ENCODE measurements around the gene ZNF691. TPM values are rescaled to one million over a fixed set of nuclear protein-coding genes. Genes with fewer than 3 reads are reported as not detected.

Gene ZNF691
- total RNA-seq, 2 donors from 2014 or later, result 4.4 to 19.8 TPM

- DNase-seq (ENCODE audit: low spot score), result no peak
- H3K27ac ChIP-seq, result peak overlapping the region in 1 of 2 donors; percentile 18
- H3K4me3 ChIP-seq, result no peak overlapping the region
- no peak for ATAC-seq (ENCODE audit: insufficient number of reproducible peaks, low FRiP score, low read depth)
- H3K27me3 ChIP-seq (replicated peaks; ENCODE audit: insufficient read depth), result no peaks in the 10 kb centered on the region
- no peaks in the 10 kb centered on the region for H3K36me3 ChIP-seq
- no peaks in the 10 kb centered on the region for H3K4me1 ChIP-seq (ENCODE audit: control insufficient read depth in 1 of 2, low read depth in 2 of 2)
- H3K9me3 ChIP-seq, result no peaks in the 10 kb centered on the region
- TF ChIP-seq, protein P1, sequence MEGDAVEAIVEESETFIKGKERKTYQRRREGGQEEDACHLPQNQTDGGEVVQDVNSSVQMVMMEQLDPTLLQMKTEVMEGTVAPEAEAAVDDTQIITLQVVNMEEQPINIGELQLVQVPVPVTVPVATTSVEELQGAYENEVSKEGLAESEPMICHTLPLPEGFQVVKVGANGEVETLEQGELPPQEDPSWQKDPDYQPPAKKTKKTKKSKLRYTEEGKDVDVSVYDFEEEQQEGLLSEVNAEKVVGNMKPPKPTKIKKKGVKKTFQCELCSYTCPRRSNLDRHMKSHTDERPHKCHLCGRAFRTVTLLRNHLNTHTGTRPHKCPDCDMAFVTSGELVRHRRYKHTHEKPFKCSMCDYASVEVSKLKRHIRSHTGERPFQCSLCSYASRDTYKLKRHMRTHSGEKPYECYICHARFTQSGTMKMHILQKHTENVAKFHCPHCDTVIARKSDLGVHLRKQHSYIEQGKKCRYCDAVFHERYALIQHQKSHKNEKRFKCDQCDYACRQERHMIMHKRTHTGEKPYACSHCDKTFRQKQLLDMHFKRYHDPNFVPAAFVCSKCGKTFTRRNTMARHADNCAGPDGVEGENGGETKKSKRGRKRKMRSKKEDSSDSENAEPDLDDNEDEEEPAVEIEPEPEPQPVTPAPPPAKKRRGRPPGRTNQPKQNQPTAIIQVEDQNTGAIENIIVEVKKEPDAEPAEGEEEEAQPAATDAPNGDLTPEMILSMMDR (IDR thresholded peaks at IDR 0.05), result no peak
Measured at GRCh38 chr1:42838482-42839190, 7.8 kb upstream of the ZNF691 start.

- no peak for ATAC-seq (ENCODE audit: insufficient number of reproducible peaks, low FRiP score, low read depth)
Measured at GRCh38 chr1:42841010-42841409, 5.4 kb upstream of the ZNF691 start.

DNA sequence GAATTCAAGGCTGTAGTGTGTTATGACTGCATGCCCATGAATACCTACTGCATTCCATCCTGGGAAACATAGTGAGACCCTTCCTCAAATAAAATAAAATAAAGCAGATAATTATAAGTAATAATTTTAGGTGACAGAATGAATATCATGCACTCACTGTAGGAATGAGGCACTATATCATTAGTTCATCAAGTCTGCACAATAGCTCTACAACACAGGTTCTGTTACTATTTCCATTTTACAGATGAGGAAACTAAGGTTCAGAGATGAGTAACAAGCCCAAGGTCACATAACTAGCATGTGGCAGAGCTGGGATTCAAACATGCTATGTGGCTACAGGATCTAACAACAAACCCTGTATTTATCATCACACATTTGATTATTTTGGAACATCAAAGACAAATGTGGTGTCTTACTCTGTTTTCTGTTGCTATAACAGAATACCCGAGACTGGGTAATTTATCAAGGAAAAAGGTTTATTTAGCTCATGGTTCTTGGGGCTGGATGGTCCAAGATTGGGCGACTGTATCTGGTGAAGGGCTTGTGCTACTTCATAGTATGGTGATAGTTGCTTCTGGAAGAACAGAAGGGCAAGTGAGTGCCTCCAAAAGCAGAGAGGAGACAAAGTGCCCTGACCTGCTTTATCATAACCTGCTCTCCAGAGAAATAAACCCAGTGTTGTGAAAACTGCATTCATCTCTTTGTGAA lies 4.8 kb upstream of the ZNF691 start:
- ATAC-seq (ENCODE audit: insufficient number of reproducible peaks, low FRiP score, low read depth) (no peak), DNase-seq (ENCODE audit: low spot score) (no peak)
- Histone ChIP-seq H3K27me3 (replicated peaks; ENCODE audit: insufficient read depth) (no peaks in the 10 kb centered on the region), H3K4me1 (ENCODE audit: control insufficient read depth in 1 of 2, low read depth in 2 of 2) (peaks cover 0 to 3% of the 10 kb centered on the region in 2 donors), H3K4me3 (no peak overlapping the region), H3K36me3 (no peaks in the 10 kb centered on the region), H3K9me3 (no peaks in the 10 kb centered on the region), H3K27ac (no peak overlapping the region)
- TF ChIP-seq, protein P1 (IDR thresholded peaks at IDR 0.05), result no peak

More at GRCh38 chr1:42841010-42841409, 5.4 kb upstream of the ZNF691 start:
- TF ChIP-seq, protein P1 (IDR thresholded peaks at IDR 0.05), result no peak
- Histone ChIP-seq H3K27ac (no peak overlapping the region), H3K4me3 (no peak overlapping the region), H3K4me1 (ENCODE audit: control insufficient read depth in 1 of 2, low read depth in 2 of 2) (peaks cover 0 to 3% of the 10 kb centered on the region in 2 donors), H3K27me3 (replicated peaks; ENCODE audit: insufficient read depth) (no peaks in the 10 kb centered on the region), H3K9me3 (no peaks in the 10 kb centered on the region), H3K36me3 (no peaks in the 10 kb centered on the region)
- no peak for DNase-seq (ENCODE audit: low spot score)

GRCh38 chr1:42844592-42845140 lies 1.7 kb upstream of the ZNF691 start:
- DNase-seq (ENCODE audit: low spot score), result no peak
- H3K27ac ChIP-seq, result no peak overlapping the region
- H3K4me1 ChIP-seq (ENCODE audit: control insufficient read depth in 1 of 2, low read depth in 2 of 2), result peaks cover 7 to 11% of the 10 kb centered on the region in 2 donors
- TF ChIP-seq, protein P1 (IDR thresholded peaks at IDR 0.05), result no peak
- H3K9me3 ChIP-seq, result no peaks in the 10 kb centered on the region
- no peaks in the 10 kb centered on the region for H3K27me3 ChIP-seq (replicated peaks; ENCODE audit: insufficient read depth)
- ATAC-seq (ENCODE audit: insufficient number of reproducible peaks, low FRiP score, low read depth), result no peak
- H3K4me3 ChIP-seq, result no peak overlapping the region
- H3K36me3 ChIP-seq, result no peaks in the 10 kb centered on the region

DNA sequence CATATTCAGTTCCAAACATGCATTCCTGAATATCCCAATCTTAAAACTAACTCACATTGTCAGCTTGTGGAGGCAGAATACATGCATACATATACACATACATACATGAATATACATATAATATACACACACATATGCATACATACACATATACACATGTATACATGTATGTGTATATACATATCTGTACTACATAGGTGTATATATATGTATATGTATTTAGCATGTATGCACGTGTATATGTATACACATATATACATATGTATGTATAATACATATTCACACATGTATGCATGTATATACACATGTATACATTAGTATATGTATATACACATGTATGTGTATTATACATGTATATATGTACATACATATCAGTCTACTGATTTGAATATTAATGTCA lies 1.2 kb upstream of the ZNF691 start:
- H3K9me3 ChIP-seq, result no peaks in the 10 kb centered on the region
- TF ChIP-seq, protein P1 (IDR thresholded peaks at IDR 0.05), result no peak
- H3K27me3 ChIP-seq (replicated peaks; ENCODE audit: insufficient read depth), result no peaks in the 10 kb centered on the region
- no peak overlapping the region for H3K27ac ChIP-seq
- ATAC-seq (ENCODE audit: insufficient number of reproducible peaks, low FRiP score, low read depth) (no peak), DNase-seq (ENCODE audit: low spot score) (no peak)
- H3K36me3 ChIP-seq, result peaks cover under 1% of the 10 kb centered on the region
- no peak overlapping the region for H3K4me3 ChIP-seq
- peaks cover 7 to 11% of the 10 kb centered on the region in 2 donors for H3K4me1 ChIP-seq (ENCODE audit: control insufficient read depth in 1 of 2, low read depth in 2 of 2)

Measured in thoracic aorta (tissue), 2 donors.